NB4 (cell line): Measurements from ENCODE around the gene PRKG1.

Experiments
- POLR2A ChIP-seq: IDR thresholded peaks from 2 replicates; pipeline ENCODE4 v1.6.1; 2011; ENCODE audit warnings: mild to moderate bottlenecking; ENCODE audit not compliant: insufficient read length; ENCODE audit errors: extremely low read depth
- TF ChIP-seq, protein P1 (sequence below): IDR thresholded peaks from one replicate; pipeline ENCODE4 v1.5.1; 2012; ENCODE audit warnings: low read depth, low read length
- TF ChIP-seq, protein P2 (sequence below): IDR thresholded peaks from 2 replicates; pipeline ENCODE4 v1.6.1; 2011; ENCODE audit warnings: low read depth, low read length

DNA sequence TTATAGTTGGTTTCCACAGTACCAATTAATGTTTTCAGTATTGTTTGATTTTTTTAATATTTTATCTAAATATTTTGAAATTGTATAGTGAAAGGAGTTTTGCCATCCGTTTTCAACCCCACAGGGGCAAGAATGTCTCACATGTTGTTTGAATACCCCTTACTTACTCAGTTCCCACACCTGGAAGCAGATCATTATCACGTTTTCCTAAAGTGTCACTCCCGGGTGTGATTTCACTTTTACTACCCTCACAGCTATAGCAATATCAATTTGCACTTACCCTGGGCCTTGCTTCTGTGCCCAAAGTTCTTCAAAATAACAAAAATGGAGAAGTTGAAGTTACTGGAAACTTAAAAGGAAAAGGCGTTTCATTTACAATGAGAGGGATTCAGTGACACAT, 397.0 kb downstream of the PRKG1 start:
- TF ChIP-seq, protein P1, sequence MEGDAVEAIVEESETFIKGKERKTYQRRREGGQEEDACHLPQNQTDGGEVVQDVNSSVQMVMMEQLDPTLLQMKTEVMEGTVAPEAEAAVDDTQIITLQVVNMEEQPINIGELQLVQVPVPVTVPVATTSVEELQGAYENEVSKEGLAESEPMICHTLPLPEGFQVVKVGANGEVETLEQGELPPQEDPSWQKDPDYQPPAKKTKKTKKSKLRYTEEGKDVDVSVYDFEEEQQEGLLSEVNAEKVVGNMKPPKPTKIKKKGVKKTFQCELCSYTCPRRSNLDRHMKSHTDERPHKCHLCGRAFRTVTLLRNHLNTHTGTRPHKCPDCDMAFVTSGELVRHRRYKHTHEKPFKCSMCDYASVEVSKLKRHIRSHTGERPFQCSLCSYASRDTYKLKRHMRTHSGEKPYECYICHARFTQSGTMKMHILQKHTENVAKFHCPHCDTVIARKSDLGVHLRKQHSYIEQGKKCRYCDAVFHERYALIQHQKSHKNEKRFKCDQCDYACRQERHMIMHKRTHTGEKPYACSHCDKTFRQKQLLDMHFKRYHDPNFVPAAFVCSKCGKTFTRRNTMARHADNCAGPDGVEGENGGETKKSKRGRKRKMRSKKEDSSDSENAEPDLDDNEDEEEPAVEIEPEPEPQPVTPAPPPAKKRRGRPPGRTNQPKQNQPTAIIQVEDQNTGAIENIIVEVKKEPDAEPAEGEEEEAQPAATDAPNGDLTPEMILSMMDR: no peak
- TF ChIP-seq, protein P2, sequence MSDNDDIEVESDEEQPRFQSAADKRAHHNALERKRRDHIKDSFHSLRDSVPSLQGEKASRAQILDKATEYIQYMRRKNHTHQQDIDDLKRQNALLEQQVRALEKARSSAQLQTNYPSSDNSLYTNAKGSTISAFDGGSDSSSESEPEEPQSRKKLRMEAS: no peak
- TF ChIP-seq POLR2A: no peak
